Lung microvascular endothelial cell (primary cell): ENCODE results near the gene MRGPRD. TPM values are rescaled to one million over a fixed set of nuclear protein-coding genes. Genes with fewer than 3 reads are reported as not detected.
"Not testable (repeated sequence)": the region's sequence is repeated elsewhere in the genome, so short reads cannot be mapped to it uniquely, and the experiment has no call there.

ENCODE experiments used
- DNase-seq, 2 donors: peaks; one replicate each; pipeline versions ENCODE4 v3.0.0 to v3.0.0-alpha.2; 2010; ENCODE audit warnings: low read depth in 2 of 2
- total RNA-seq: library from RNA; depleted of rRNA; stranded (reverse); fragments of >200 nt; gene quantifications from 2 replicates; pipeline ENCODE4 v1.2.1, GENCODE V29; 2014

MRGPRD gene
- total RNA-seq, 1 donor from 2014 or later: not detected

DNA sequence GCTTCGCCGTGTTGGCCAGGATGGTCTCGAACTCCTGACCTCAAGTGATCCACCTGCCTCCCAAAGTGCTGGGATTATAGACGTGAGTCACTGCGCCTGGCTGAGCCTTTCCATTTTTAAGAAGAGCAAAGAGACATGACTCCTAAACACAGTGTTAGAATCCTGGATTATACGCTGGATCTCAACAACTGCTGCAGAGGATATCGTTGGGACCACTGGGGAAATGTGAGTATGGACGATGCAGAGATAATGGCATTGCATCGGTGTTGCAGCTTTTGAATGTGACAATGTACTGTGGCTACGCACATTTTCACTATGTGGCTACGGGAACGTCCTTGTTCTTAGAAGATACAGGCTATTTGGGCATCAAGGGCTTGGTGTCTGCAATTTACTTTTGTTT is 26.0 kb upstream of the MRGPRD start:
- no peak for DNase-seq

DNA sequence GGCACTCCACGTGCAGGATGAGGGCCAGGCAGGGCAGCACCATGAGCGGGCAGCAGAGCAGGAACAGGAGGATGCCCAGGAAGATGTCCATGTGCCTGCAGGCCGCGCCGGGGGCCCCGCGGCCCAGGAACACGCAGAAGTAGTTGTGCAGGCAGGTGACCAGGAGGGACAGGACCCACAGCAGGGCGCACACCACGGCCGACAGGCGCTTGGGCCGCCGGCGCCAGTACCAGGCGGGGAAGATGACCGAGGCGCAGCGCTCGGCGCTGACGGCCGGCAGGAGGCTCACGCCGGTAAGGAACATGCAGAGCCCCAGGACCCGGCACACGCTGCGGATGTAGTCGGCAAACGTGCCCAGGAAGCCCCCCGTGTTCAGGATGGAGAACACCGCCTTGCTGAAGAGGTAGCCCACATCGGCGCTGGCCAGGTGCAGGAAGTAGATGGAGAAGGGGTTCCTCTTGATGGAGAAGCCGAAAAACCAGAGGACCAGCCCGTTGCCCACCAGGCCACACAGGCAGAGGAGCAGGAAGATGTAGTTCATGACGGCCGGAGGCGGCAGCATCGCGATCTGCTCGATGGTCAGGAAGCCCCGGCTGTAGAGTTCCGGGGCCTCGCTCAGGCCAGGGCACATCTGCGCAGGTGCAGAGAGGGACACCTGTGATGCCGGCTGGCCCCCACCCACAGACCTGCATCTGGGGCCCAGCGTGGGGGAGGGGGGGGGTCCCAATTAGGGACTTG is 25.0 kb upstream of the MRGPRD start:
- no peak for DNase-seq

DNA sequence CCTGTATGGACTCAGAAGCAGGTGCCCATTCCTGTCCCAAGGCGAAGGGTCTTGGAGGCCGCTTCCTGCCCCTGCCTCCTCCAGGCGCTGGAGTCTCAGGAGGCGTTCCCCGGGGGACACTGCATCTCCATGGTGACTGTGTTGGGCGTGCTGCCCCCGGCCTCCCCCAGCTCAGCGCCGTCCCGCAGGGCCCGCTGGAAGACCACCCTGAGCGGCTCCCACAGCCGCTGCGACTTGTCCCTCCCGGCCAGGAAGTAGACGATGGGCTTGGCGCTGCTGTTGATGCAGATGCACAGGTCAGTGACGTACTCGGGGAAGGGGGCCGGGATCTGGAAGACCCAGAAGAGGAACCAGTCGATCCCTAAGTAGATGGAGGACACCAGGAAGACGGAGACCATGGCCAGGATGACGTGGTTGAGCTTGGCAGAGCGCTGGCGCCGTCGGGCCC is 24.4 kb upstream of the MRGPRD start:
- DNase-seq: no peak

DNA sequence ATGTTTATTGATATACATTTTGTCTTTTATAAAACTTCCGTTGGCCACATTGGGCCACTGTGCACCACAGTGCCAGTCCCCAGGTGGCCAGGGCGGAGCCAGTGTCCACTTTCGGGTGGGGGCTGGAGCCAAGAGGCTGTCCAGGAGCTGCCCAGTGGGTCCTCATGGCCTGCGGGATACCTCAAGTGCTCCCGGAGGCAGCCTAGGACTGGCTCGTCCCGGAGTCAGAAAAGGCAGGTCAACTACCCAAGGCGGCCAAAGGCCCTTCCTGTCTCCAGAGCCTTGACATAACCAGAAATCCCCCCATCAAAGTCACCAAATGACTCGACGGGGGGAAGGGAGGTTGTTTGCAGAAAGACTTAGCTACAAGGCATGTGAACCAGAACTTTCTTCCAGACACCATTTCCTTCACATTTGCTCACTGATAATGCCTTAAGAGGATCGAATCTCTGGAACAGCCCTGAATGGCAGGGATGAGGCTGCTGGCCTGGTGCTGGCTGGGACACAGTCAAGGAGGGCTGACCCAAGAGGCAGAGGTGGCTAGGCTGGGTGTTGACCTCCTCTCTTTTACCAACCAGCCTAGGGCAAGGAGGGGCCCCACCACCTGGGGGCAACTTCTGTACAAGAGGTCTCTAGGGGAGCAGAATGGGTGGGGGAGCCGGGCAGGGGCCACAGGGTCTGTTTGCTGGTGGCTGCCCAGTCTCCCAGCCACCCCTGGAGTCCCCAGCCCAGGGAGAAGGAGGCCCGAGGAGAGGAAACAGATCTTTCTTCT is 23.8 kb upstream of the MRGPRD start:
- no peak for DNase-seq

DNA sequence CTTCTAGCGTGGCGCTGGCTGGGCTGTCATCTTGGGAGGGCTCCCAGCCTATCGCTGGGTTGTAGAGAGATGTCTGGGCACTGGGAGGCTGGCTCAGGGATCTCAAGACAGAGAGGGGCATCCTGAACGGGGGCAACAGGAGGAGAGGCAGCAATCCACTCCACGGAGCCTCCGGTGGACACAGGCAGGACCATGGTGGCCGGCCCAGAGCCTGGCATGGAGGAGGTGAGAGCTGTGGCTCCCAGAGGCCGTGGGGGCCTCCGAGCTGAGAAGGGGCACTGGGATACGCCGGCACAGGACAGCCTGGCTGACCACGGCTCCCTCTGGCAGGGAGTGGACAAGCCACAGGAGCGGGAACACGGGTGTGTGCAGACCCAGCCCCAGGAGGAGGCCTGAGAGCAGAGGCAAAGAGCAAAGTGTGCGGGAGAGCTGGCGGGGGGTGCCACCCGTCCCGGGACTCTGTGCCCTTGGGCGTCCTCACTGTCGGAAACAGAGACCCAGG is 23.1 kb upstream of the MRGPRD start:
- no peak for DNase-seq

GRCh38 chr11:69003301-69003865 is 22.6 kb upstream of the MRGPRD start:
- no peak for DNase-seq

GRCh38 chr11:69002570-69003231 is 21.9 kb upstream of the MRGPRD start:
- DNase-seq: no peak

DNA sequence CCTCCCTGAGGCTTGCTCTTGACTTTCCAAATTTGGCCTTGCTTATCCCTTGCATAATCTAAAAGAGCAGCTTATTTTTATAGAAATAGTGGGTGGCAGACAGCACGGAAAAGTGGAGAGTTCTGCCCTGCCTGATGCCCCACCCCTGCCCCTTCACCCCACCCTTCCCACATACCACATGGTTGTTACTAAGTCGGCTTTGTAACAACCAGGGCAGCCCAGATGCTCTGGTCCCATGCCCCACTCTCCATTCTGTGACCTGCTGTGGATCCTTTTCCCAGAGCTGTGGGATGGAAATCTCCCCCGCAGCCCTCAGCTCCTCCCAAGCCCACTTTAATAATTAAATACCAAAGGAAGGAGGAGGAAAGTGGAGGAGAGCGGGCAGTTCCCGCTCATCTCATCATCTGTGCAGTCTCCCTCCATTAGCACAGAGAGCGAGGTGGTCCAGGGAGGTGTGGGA is 21.4 kb upstream of the MRGPRD start:
- DNase-seq: no peak

- DNase-seq: no peak
Measured at GRCh38 chr11:69001243-69002081, 20.7 kb upstream of the MRGPRD start.

DNA sequence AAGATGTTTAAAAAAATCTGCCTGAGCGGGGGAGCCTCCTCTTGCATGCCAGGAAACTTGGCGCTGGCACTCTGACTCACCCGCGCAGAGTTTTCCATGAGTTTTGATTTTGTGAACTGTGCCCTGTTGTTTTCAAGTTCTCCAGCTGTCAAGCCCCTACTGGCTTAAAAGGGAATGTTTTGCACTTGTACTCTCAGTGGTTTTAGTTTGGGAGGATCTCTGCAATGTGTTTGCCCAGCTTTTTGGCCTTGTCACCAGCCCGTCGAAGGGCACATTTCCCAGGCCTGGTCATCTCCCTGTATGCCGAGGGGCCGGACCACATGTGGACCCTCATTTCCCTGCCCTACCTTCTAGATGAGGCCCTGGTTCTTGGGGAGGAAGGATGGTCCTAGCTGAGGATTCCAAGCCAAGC is 20.1 kb upstream of the MRGPRD start:
- DNase-seq: peak; percentile 72 to 97

DNA sequence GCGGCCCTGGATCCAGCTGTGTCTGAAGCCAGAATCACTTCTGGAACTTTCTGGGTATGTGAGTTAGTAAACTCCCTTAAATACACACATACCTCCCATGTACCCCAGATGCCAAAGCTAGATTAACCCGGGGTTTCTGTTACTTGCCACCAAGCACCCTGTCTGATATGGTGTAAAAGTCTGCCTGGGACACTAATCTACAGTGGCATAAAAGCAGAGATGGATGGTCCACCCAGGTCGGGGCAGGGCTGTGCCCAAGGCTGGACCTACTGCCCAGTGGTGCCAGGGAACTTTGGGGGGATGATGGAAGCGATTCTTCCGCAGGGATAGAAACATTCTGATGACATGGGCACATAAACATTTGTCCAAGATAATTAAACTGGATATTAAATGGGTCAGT is 19.6 kb upstream of the MRGPRD start:
- no peak for DNase-seq

GRCh38 chr11:68999748-69000355 is 19.1 kb upstream of the MRGPRD start:
- not testable (repeated sequence) for DNase-seq

DNA sequence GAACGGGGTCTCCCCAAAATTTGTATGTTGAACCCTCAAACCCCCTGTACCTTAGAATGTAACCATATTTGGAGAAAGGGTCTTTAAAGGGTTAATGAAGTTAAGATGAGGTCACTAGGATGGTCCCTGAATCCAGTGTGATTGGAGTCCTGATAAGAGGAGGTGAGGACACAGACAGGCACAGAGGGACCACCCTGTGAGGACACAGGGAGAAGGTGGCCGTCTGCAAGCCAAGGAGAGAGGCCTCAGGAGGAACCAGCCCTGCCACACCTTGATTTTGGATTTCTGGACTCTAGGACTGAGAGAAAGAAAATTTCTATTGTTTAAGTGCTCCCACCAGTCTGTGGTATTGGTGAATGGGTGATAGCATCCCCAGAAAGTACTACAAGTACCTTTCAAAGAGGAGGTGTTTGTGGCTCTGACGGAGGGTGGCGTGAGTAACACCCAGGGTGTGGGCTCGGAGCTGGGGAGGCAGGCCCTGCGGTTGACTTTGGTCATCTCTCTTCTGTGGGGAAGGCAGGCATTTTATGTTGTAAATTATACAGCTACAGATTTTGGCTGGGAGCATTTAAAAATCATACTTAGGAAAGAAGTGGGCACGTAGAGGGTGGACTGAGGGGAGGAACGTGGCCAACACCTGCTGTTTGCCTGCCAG is 18.4 kb upstream of the MRGPRD start:
- DNase-seq: no peak

DNA sequence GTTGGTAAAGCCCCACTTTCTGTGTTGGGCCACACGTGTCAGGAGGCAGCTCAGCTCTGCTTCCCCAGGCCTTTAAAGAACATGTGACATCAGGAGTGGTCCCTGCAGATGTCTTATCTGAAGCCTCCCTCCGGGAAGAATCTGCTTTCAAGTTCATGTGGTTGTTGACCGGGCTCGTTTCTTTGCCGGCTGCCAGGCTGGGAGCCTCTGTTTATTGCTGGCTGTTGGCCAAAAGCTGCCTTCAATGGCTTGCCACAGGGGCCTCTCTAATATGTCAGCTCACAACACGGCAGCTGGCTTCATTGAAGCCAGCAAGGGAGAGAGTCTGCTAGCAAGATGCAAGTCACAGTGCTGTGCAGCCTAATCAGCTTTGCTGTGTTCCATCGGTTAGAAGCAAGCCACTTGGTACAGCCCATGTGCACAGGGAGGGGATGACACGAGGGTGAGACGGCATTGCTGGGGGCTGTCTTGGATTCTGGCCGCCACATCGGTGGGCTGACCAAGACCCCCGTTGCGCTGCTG is 17.7 kb upstream of the MRGPRD start:
- peak; percentile 36 to 78 for DNase-seq

DNA sequence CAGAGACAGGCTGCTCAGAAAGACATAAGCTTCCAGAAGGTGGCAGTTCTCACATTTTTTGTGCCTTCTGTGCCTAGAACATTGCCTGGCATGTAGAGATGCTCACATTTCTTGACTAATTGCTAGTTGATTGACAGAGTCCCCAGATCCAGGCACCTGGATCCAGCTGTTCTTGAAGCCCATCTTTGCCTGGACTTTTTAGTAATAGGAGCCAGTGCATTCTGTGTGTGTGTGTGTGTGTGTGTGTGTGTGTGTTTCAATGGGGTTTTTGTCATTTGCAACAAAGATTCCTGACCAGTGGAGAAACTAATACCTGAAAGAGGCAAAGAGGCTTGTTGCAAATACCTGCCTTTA is 17.2 kb upstream of the MRGPRD start:
- DNase-seq: no peak

DNA sequence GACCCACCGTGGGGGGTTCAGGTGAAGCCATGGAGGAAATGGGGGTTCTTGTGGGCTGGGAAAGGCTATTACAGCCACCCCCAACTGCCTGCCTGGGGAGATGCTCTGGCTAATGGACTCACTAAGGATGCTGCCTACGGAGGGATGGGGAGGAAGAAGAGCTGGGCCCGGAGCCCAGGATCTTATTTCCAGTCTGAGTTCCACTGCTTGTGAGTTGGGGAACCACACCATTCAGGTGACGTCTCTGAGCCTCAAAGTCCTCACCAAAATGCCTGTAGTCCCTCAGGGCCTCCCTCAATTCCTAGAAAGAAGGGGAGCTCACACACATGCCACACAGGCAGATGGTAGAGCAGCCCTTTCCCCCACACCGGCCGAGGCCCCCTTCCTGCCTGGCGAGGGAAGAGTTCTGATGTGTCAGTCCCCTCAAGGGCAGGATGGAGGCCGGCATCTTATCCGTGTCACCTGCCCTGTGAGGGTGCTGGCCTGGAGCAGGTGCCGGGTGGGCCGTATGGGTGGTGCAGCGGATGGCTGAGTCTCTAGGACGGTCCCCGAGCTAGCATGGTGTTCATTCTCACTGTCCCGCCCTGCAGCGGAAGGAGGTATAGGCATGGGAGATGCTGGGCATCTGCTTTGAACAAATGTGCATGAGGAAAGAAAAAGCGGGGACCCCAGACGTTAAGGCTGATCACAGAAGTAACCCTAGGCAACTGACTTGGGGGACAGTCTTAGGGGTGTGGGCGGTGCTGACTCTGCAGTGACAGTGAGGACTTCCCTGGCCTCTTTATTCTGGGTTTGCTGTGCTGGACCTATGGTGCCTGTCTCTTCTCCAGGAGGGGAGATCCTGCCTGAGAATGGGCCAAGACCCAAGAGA is 16.6 kb upstream of the MRGPRD start:
- DNase-seq: no peak

- no peak for DNase-seq
Measured at GRCh38 chr11:68996376-68997123, 15.8 kb upstream of the MRGPRD start.

DNA sequence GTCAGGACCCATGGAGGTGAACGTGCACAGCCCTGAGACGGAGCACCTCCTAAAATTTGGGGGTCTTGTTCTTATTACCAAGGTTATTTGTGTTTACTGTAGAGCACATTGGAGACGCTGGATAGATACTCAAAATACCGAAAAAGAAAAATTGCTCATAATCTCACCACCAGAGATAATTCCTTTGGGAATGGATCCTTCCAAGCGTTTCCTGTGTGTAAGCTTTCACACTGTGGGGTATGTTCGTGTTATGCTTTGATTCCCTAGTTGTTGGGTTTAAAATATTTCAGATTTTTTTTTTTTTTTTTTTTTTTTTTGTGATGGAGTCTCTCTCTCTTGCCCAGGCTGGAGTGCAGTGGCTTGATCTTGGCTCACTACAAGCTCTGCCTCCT is 14.1 kb upstream of the MRGPRD start:
- DNase-seq: no peak
